Panc1 (cell line): Measurements from ENCODE around the gene CEL. TPM values are rescaled to one million over a fixed set of nuclear protein-coding genes. Genes with fewer than 3 reads are reported as not detected.

Experiments
- ATAC-seq: fragments of 200-7000 bp; cut with Tn5 transposase; 2 replicates; pipeline ENCODE4 v1.9.1; 2020; ENCODE audit warnings: mild to moderate bottlenecking, moderate library complexity
- BruUV-seq: library from RNA; stranded (reverse); fragments of 400-500 nt; replicated peaks from 2 replicates; lab custom pipeline; 2021; lab: Mats Ljungman, UMichigan
- CTCF ChIA-PET: fragments of 300-600 bp; sonication (Branson Sonifier 250); formaldehyde crosslinking; loops from one replicate; lab custom pipeline; 2022; ENCODE audit warnings: antibody characterized with exemption; lab: Charles Lee
- POLR2A ChIA-PET: fragments of 300-600 bp; sonication (Branson Sonifier 250); formaldehyde crosslinking; loops from one replicate; lab custom pipeline; 2022; ENCODE audit warnings: antibody characterized with exemption; lab: Charles Lee
- DNase-seq: peaks from one replicate; pipeline ENCODE4 v3.0.0-alpha.2; 2010; ENCODE audit warnings: low read depth, low spot score
- H3K27ac ChIP-seq: 2 replicates; pipeline ENCODE4 v1.5.1; 2011; ENCODE audit warnings: mild to moderate bottlenecking, low read length, inconsistent platforms
- H3K27me3 ChIP-seq: fragments of 200-500 bp; sonication (Bioruptor generic); 2 replicates; pipeline ENCODE4 v1.6.0; 2014; ENCODE audit warnings: low read length, inconsistent platforms; ENCODE audit not compliant: control insufficient read depth, insufficient read depth
- H3K36me3 ChIP-seq: fragments of 200-500 bp; sonication (Bioruptor generic); 2 replicates; pipeline ENCODE4 v1.5.1; 2014; ENCODE audit warnings: inconsistent platforms, mild to moderate bottlenecking, low read length, moderate library complexity; ENCODE audit not compliant: control insufficient read depth, insufficient read depth
- H3K4me1 ChIP-seq: 2 replicates; pipeline ENCODE4 v1.5.1; 2011; ENCODE audit warnings: inconsistent platforms, mild to moderate bottlenecking, low read length, moderate library complexity; ENCODE audit not compliant: control insufficient read depth, insufficient read depth
- H3K4me3 ChIP-seq, 2 experiments: 2 replicates each; pipeline ENCODE4 v1.5.1; 2011 to 2012; ENCODE audit warnings: low read depth in 2 of 2, low read length in 2 of 2, mild to moderate bottlenecking in 2 of 2, inconsistent platforms in 1 of 2, moderate library complexity in 1 of 2
- H3K9me3 ChIP-seq: fragments of 200-500 bp; sonication (Bioruptor generic); 2 replicates; pipeline ENCODE4 v1.5.1; 2014; ENCODE audit warnings: low read depth, mild to moderate bottlenecking, inconsistent platforms, low read length, moderate library complexity; ENCODE audit not compliant: control insufficient read depth, insufficient read depth
- POLR2AphosphoS5 ChIP-seq: IDR thresholded peaks from 2 replicates; pipeline ENCODE4 v1.6.1; 2012; ENCODE audit warnings: mild to moderate bottlenecking, low read depth, low read length, moderate library complexity
- SIN3A ChIP-seq: IDR thresholded peaks from 2 replicates; pipeline ENCODE4 v1.6.1; 2012; ENCODE audit warnings: low read depth, mild to moderate bottlenecking, low read length, moderate library complexity, borderline replicate concordance; ENCODE audit not compliant: insufficient read depth
- TCF7L2 ChIP-seq: IDR thresholded peaks from 2 replicates; pipeline ENCODE4 v1.6.1; 2011; ENCODE audit warnings: mild to moderate bottlenecking, low read depth, low read length, inconsistent platforms
- in situ Hi-C: cut with HindIII; loops from 2 replicates; pipeline ENCODE4 v1.10.0; 2016; ENCODE audit warnings: low sequenced_read_pairs, low pct_unique_long_range_greater_than_20kb
- intact Hi-C: fragments of 100-400 bp; cut with micrococcal nuclease; formaldehyde crosslinking; loops from one replicate; pipeline ENCODE4 v1.10.0; 2022; ENCODE audit not compliant: unreplicated experiment
- total RNA-seq: library from RNA; stranded (reverse); gene quantifications from one replicate; pipeline ENCODE4 v1.2.1, GENCODE V29; 2021; ENCODE audit not compliant: unreplicated experiment
- TF ChIP-seq, protein P1 (sequence below), 2 experiments: IDR thresholded peaks; 2 replicates each; pipeline ENCODE4 v1.6.1; 2011 to 2012; ENCODE audit warnings: low read depth in 2 of 2, control low read depth in 1 of 2, low read length in 1 of 2, mild to moderate bottlenecking in 1 of 2, moderate library complexity in 1 of 2; ENCODE audit not compliant: insufficient read depth in 1 of 2
- TF ChIP-seq, protein P2 (sequence below): fragments of 450-650 bp; IDR thresholded peaks from 2 replicates; pipeline ENCODE4 v1.5.1; 2017; ENCODE audit warnings: mild to moderate bottlenecking

CEL gene
- total RNA-seq, 1 experiment from 2014 or later: 4.3 TPM

DNA sequence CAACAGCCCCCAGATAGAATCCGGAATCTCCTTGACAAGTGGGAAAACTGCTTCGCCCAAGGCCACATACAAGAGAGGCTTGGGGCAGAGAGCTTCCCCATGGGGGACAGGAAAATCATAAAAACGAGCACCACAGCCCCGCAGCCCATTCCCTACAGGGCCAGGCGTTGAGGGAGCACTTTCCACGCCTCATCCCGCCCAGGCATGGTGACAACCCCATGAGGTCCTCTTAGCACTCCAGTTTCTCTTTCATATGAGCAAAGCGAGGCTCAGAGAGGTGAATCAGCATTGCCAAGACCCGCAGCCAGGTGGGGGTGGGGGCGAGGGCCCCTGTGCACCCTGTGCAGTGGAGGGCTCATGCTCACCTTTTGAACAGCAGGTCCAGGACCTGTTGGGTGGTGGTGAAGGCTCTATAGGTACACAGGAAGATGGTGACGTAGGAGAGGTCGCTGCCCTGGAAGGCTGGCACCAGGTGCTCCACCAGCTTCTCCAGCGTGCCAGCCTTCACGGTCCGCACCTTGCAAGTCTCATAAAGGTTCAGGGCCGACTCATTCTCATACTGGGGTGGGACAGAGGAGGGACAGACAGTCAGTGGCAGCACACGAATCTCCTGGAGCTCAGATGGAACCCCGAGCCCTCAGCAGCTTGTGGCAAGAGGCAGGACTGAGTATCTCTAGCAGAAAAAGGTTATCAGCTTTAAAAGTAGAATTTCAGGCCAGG is 48.3 kb downstream of the CEL start:
- Histone ChIP-seq H3K27me3 (no peaks in the 10 kb centered on the region), H3K27ac (no peak overlapping the region), H3K9me3 (no peaks in the 10 kb centered on the region), H3K36me3 (no peaks in the 10 kb centered on the region), H3K4me1 (peaks cover 19% of the 10 kb centered on the region), H3K4me3 (no peak overlapping the region)
- POLR2A ChIA-PET: interaction anchor here (0.5 kb wide), 1 partner anchor 1052 kb away, joined by 4 read pairs; no protein-coding TSS in a partner anchor
- ATAC-seq: no peak
- intact Hi-C loops: no loop called here
- BruUV-seq: no TSS peak
- DNase-seq: no peak
- TF ChIP-seq, protein P1, sequence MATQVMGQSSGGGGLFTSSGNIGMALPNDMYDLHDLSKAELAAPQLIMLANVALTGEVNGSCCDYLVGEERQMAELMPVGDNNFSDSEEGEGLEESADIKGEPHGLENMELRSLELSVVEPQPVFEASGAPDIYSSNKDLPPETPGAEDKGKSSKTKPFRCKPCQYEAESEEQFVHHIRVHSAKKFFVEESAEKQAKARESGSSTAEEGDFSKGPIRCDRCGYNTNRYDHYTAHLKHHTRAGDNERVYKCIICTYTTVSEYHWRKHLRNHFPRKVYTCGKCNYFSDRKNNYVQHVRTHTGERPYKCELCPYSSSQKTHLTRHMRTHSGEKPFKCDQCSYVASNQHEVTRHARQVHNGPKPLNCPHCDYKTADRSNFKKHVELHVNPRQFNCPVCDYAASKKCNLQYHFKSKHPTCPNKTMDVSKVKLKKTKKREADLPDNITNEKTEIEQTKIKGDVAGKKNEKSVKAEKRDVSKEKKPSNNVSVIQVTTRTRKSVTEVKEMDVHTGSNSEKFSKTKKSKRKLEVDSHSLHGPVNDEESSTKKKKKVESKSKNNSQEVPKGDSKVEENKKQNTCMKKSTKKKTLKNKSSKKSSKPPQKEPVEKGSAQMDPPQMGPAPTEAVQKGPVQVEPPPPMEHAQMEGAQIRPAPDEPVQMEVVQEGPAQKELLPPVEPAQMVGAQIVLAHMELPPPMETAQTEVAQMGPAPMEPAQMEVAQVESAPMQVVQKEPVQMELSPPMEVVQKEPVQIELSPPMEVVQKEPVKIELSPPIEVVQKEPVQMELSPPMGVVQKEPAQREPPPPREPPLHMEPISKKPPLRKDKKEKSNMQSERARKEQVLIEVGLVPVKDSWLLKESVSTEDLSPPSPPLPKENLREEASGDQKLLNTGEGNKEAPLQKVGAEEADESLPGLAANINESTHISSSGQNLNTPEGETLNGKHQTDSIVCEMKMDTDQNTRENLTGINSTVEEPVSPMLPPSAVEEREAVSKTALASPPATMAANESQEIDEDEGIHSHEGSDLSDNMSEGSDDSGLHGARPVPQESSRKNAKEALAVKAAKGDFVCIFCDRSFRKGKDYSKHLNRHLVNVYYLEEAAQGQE (IDR thresholded peaks at IDR 0.05; ENCODE audit: insufficient read depth in 1 of 2, low read depth in 2 of 2, low read length in 1 of 2): no peak
- no peak for TF ChIP-seq SIN3A
- TF ChIP-seq, protein P2, sequence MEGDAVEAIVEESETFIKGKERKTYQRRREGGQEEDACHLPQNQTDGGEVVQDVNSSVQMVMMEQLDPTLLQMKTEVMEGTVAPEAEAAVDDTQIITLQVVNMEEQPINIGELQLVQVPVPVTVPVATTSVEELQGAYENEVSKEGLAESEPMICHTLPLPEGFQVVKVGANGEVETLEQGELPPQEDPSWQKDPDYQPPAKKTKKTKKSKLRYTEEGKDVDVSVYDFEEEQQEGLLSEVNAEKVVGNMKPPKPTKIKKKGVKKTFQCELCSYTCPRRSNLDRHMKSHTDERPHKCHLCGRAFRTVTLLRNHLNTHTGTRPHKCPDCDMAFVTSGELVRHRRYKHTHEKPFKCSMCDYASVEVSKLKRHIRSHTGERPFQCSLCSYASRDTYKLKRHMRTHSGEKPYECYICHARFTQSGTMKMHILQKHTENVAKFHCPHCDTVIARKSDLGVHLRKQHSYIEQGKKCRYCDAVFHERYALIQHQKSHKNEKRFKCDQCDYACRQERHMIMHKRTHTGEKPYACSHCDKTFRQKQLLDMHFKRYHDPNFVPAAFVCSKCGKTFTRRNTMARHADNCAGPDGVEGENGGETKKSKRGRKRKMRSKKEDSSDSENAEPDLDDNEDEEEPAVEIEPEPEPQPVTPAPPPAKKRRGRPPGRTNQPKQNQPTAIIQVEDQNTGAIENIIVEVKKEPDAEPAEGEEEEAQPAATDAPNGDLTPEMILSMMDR: no peak
- TF ChIP-seq TCF7L2: no peak
- TF ChIP-seq POLR2AphosphoS5: no peak
- in situ Hi-C loops: no loop called here
- CTCF ChIA-PET: interaction anchor here (1.0 kb wide), 1 partner anchor 34 kb away, joined by 3 read pairs; no protein-coding TSS in a partner anchor

DNA sequence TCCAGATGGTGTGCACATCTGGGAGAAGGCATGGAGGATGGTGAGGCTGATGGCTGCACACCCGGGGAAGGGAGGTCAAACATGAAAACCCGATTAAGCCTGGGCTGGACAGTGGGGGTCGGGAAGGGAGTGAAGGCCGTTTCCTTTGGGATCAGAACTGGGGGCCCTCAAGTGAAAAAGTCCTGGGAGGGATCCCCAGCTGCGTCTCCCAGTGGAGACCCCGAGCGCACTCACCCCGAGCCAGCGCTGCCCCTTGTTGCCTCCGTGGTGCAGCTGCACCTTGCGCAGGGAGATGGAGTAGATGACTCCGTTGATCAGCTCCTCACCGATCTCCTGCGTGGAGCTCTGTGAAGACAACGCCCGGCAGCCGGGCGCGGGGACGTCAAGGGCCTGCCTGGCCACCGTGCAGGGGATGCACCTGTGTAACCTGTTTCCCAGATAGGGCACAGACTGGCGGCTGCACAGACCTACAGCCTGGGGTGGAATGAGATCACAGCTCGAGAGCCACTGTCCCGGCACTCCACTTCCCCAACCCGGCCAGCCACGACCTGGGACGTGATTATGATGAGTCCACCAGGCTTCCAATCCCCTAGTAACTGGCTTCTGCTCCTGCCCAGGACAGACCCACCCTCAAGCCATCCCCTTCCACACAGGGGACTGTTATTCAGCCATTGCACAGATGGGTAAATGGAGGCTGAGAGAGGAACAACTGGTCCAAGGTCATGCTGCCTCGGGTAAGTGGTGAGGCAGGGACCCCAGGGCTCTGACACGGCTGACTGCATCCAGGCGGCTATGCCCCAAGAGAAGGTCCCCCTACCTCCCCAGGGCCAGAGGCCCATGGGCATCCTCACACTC is 50.3 kb downstream of the CEL start:
- BruUV-seq: no TSS peak
- POLR2A ChIA-PET: no interaction called here
- Histone ChIP-seq H3K4me3 (no peak overlapping the region), H3K9me3 (no peaks in the 10 kb centered on the region), H3K4me1 (peaks cover 36% of the 10 kb centered on the region), H3K27me3 (no peaks in the 10 kb centered on the region), H3K27ac (no peak overlapping the region), H3K36me3 (no peaks in the 10 kb centered on the region)
- no peak for ATAC-seq
- DNase-seq: no peak
- in situ Hi-C loops (no loop called here), intact Hi-C loops (no loop called here)
- TF ChIP-seq POLR2AphosphoS5 (no peak), TCF7L2 (no peak), SIN3A (no peak)
- TF ChIP-seq, protein P1 (IDR thresholded peaks at IDR 0.05; ENCODE audit: insufficient read depth in 1 of 2, low read depth in 2 of 2, low read length in 1 of 2): no peak
- TF ChIP-seq, protein P2: no peak
- CTCF ChIA-PET: no interaction called here
